ENCODE measurements around the gene CNIH2. TPM values are rescaled to one million over a fixed set of nuclear protein-coding genes. Genes with fewer than 3 reads are reported as not detected.

The CNIH2 gene
- total and polyA plus RNA-seq, 2 of the 8 experiments (the other 6 are each of a cell fraction or from before 2014, with no cell fraction given): 12.5 to 15.8 TPM

- TF ChIP-seq SUZ12 (IDR thresholded peaks at IDR 0.05; ENCODE audit: low read length): 0 out of 2 replicates have a peak, but pooled peaks have one; percentile 25
- no peak for TF ChIP-seq USF2 (IDR thresholded peaks at IDR 0.05; ENCODE audit: low read length)
- peak in 1 of 2 experiments; percentile 51; a peak in 1 of 4 replicates for TF ChIP-seq HDAC2 (IDR thresholded peaks at IDR 0.05; ENCODE audit: borderline replicate concordance in 1 of 2, low read depth in 2 of 2, low read length in 2 of 2)
- 0 out of 2 replicates have a peak, but pooled peaks have one; percentile 0 for TF ChIP-seq RBBP5 (IDR thresholded peaks at IDR 0.05; ENCODE audit: borderline replicate concordance, low read depth, low read length)
Measured at GRCh38 chr11:66291303-66291705, 13.3 kb downstream of the CNIH2 start (continued).

Measured in H1 (cell line).